Measurements from ENCODE around the gene SEMA3G. TPM values are rescaled to one million over a fixed set of nuclear protein-coding genes. Genes with fewer than 3 reads are reported as not detected.

The SEMA3G gene
- total and polyA plus RNA-seq, 2 experiments from 2014 or later: 0.47 to 2.5 TPM

- TF ChIP-seq, protein P1, sequence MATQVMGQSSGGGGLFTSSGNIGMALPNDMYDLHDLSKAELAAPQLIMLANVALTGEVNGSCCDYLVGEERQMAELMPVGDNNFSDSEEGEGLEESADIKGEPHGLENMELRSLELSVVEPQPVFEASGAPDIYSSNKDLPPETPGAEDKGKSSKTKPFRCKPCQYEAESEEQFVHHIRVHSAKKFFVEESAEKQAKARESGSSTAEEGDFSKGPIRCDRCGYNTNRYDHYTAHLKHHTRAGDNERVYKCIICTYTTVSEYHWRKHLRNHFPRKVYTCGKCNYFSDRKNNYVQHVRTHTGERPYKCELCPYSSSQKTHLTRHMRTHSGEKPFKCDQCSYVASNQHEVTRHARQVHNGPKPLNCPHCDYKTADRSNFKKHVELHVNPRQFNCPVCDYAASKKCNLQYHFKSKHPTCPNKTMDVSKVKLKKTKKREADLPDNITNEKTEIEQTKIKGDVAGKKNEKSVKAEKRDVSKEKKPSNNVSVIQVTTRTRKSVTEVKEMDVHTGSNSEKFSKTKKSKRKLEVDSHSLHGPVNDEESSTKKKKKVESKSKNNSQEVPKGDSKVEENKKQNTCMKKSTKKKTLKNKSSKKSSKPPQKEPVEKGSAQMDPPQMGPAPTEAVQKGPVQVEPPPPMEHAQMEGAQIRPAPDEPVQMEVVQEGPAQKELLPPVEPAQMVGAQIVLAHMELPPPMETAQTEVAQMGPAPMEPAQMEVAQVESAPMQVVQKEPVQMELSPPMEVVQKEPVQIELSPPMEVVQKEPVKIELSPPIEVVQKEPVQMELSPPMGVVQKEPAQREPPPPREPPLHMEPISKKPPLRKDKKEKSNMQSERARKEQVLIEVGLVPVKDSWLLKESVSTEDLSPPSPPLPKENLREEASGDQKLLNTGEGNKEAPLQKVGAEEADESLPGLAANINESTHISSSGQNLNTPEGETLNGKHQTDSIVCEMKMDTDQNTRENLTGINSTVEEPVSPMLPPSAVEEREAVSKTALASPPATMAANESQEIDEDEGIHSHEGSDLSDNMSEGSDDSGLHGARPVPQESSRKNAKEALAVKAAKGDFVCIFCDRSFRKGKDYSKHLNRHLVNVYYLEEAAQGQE (IDR thresholded peaks at IDR 0.05; ENCODE audit: unreplicated experiment): no peak
- TF ChIP-seq CREB1 (CRISPR knock-in tag; IDR thresholded peaks at IDR 0.05; ENCODE audit: low read depth): no peak
These were observed 29.1 kb downstream of the SEMA3G start (continued) for GRCh38 chr3:52415800-52416199.

GRCh38 chr3:52408466-52408865, 36.4 kb downstream of the SEMA3G start:
- peak overlapping the region; percentile 95; the same call in 1 of the 2 replicates for H3K4me2 ChIP-seq
- Mint-ChIP-seq H3K4me3 (peak overlapping the region; percentile 89), H3K27ac (no peak overlapping the region), H3K27me3 (ENCODE audit: insufficient read depth, low read depth, poor library complexity) (peaks cover 8% of the 10 kb centered on the region), H3K36me3 (ENCODE audit: low read depth) (peaks cover 40% of the 10 kb centered on the region), H3K9me3 (no peaks in the 10 kb centered on the region), H3K4me1 (peaks cover 15% of the 10 kb centered on the region)
- H3K9me2 ChIP-seq (ENCODE audit: insufficient read depth): no peaks in the 10 kb centered on the region
- H4K20me1 ChIP-seq (replicated peaks; ENCODE audit: insufficient read depth): no peaks in the 10 kb centered on the region; the same call in 1 of the 2 replicates
- ATAC-seq: no peak
- peaks cover 13% of the 10 kb centered on the region; the same call in 1 of the 2 replicates for H3K4me1 ChIP-seq (ENCODE audit: insufficient read depth)
- H2AFZ ChIP-seq: no peak overlapping the region
- no peak for DNase-seq (ENCODE audit: low spot score)
- H3K4me3 ChIP-seq: peak overlapping the region; percentile 94
- 0 out of 2 replicates have a peak overlapping the region, but pooled peaks have one; percentile 39 for H3K27ac ChIP-seq (ENCODE audit: low read depth)
- H3F3A ChIP-seq (replicated peaks; ENCODE audit: low read depth): peaks cover 9% of the 10 kb centered on the region
- peaks cover 3% of the 10 kb centered on the region; the same call in 1 of the 2 replicates for H3K36me3 ChIP-seq (ENCODE audit: insufficient read depth)
- H3K79me2 ChIP-seq (replicated peaks; ENCODE audit: insufficient read depth): peaks cover 17% of the 10 kb centered on the region
- no peaks in the 10 kb centered on the region for H3K27me3 ChIP-seq (ENCODE audit: insufficient read depth)
- TF ChIP-seq ZNF331 (CRISPR knock-in tag; IDR thresholded peaks at IDR 0.05; ENCODE audit: low read depth) (no peak), POLR2AphosphoS5 (IDR thresholded peaks at IDR 0.05; ENCODE audit: low read depth) (no peak), CREB1 (CRISPR knock-in tag; IDR thresholded peaks at IDR 0.05; ENCODE audit: low read depth) (no peak), STAT1 (IDR thresholded peaks at IDR 0.05; ENCODE audit: unreplicated experiment) (no peak), EZH2 (IDR thresholded peaks at IDR 0.05; ENCODE audit: low read depth, unreplicated experiment) (no peak)
- TF ChIP-seq, protein P1 (IDR thresholded peaks at IDR 0.05; ENCODE audit: unreplicated experiment): no peak
- TF ChIP-seq, protein P2, sequence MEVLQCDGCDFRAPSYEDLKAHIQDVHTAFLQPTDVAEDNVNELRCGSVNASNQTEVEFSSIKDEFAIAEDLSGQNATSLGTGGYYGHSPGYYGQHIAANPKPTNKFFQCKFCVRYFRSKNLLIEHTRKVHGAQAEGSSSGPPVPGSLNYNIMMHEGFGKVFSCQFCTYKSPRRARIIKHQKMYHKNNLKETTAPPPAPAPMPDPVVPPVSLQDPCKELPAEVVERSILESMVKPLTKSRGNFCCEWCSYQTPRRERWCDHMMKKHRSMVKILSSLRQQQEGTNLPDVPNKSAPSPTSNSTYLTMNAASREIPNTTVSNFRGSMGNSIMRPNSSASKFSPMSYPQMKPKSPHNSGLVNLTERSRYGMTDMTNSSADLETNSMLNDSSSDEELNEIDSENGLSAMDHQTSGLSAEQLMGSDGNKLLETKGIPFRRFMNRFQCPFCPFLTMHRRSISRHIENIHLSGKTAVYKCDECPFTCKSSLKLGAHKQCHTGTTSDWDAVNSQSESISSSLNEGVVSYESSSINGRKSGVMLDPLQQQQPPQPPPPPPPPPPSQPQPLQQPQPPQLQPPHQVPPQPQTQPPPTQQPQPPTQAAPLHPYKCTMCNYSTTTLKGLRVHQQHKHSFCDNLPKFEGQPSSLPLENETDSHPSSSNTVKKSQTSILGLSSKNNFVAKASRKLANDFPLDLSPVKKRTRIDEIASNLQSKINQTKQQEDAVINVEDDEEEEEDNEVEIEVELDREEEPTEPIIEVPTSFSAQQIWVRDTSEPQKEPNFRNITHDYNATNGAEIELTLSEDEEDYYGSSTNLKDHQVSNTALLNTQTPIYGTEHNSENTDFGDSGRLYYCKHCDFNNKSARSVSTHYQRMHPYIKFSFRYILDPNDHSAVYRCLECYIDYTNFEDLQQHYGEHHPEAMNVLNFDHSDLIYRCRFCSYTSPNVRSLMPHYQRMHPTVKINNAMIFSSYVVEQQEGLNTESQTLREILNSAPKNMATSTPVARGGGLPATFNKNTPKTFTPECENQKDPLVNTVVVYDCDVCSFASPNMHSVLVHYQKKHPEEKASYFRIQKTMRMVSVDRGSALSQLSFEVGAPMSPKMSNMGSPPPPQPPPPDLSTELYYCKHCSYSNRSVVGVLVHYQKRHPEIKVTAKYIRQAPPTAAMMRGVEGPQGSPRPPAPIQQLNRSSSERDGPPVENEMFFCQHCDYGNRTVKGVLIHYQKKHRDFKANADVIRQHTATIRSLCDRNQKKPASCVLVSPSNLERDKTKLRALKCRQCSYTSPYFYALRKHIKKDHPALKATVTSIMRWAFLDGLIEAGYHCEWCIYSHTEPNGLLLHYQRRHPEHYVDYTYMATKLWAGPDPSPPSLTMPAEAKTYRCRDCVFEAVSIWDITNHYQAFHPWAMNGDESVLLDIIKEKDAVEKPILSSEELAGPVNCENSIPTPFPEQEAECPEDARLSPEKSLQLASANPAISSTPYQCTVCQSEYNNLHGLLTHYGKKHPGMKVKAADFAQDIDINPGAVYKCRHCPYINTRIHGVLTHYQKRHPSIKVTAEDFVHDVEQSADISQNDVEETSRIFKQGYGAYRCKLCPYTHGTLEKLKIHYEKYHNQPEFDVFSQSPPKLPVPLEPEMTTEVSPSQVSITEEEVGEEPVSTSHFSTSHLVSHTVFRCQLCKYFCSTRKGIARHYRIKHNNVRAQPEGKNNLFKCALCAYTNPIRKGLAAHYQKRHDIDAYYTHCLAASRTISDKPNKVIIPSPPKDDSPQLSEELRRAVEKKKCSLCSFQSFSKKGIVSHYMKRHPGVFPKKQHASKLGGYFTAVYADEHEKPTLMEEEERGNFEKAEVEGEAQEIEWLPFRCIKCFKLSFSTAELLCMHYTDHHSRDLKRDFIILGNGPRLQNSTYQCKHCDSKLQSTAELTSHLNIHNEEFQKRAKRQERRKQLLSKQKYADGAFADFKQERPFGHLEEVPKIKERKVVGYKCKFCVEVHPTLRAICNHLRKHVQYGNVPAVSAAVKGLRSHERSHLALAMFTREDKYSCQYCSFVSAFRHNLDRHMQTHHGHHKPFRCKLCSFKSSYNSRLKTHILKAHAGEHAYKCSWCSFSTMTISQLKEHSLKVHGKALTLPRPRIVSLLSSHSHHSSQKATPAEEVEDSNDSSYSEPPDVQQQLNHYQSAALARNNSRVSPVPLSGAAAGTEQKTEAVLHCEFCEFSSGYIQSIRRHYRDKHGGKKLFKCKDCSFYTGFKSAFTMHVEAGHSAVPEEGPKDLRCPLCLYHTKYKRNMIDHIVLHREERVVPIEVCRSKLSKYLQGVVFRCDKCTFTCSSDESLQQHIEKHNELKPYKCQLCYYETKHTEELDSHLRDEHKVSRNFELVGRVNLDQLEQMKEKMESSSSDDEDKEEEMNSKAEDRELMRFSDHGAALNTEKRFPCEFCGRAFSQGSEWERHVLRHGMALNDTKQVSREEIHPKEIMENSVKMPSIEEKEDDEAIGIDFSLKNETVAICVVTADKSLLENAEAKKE (CRISPR knock-in tag; IDR thresholded peaks at IDR 0.05): no peak
- TF ChIP-seq, protein P3, sequence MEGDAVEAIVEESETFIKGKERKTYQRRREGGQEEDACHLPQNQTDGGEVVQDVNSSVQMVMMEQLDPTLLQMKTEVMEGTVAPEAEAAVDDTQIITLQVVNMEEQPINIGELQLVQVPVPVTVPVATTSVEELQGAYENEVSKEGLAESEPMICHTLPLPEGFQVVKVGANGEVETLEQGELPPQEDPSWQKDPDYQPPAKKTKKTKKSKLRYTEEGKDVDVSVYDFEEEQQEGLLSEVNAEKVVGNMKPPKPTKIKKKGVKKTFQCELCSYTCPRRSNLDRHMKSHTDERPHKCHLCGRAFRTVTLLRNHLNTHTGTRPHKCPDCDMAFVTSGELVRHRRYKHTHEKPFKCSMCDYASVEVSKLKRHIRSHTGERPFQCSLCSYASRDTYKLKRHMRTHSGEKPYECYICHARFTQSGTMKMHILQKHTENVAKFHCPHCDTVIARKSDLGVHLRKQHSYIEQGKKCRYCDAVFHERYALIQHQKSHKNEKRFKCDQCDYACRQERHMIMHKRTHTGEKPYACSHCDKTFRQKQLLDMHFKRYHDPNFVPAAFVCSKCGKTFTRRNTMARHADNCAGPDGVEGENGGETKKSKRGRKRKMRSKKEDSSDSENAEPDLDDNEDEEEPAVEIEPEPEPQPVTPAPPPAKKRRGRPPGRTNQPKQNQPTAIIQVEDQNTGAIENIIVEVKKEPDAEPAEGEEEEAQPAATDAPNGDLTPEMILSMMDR (conservative IDR thresholded peaks at IDR 0.05; ENCODE audit: low read depth in 2 of 2): no peak

Data from GM23338 (cell line).